ENCODE results near the gene ST14.
"Not testable (repeated sequence)": the region's sequence is repeated elsewhere in the genome, so short reads cannot be mapped to it uniquely, and the experiment has no call there.

Gene ST14

DNA sequence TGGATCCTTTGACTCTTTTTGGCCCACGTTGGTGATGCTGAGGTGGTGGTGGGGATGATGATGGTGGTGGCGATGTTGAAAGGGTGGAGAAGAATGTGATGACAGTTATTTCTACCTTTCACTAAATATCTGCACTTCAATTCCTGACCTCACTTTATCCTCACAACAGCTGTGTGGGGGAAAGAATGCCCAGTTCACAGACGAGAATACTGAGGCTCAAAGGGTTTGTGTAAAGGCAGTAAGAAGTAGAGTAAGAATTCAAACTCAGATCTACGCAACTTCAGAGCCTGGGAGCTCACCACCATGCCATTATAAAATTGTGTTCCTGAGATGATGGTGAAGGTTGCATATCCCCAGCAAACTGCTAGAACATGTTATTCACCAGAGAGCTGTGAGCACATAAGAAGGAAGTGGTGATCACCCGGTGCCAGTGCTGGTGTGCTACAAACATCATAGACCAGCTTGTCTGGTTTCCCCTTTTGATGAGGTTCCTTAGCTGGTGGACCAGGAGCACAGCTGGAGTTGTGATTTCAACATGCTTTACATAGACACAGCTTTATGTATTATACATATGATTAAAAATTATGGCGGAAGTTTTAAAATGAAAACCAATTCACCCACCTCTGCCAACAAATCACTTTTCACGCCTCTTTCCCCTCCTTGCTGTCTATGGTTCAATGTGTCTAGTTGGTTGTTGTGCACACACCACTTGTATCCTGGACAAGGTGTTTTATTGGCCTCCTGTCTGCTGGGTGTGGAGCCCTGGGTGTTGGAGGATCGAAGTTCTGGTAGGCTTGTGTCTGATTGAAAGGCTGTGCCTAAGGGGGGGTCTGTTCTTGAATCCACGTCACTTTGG, 6.2 kb downstream of the ST14 start:
- DNase-seq = no peak

DNA sequence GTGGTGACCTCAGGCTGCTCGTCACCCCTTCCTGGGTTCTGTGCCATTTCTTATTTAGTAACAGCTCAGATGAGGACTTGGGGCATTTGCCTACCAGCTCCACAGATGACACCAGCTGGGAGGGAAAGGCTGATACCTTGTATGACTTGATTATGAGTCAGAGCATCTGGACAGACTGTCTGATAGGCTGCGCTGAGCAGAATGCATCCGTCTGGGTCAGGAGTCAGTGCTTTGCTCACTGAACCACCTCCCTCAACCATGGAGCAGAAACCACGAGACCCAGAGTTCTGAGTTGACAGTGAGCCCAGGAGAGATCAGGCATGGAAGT, 6.8 kb downstream of the ST14 start:
- no peak for DNase-seq

DNA sequence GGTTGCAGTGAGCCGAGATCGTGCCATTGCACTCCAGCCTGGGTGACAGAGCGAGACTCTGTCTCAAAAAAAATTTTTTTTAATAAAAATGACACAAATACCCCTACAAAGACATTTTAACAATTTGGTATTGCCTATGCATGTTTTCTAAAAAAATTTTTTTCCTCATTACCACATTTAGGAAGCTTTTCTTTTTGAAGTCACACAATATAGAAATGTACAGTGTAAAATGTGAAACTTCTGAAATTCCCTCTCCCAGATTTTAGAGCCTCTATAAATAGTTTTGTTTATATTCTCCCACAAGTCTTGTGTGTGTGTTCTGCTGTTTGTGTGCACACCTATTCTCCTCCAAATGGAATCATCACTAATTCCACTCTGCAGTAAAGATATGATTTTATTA, 7.6 kb downstream of the ST14 start:
- DNase-seq = no peak

DNA sequence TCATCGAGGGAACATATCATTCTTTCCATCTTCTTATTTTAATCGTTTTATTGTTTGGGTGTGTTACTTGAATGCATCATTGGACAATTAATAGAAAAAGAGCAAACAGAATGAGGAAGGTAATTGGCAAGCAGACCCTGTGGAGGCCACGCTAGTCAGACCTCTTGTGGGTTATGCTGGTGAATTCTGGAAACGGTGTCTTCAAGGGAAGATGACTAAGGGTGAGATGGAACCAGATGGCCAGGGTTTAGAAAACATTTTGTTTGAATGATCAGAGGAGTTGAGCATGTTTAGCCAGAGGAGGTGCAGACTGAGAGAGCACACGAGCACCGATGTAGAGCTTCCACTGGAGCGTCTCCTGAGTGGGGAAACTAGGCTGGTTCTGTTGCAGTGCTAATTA, 8.5 kb downstream of the ST14 start:
- DNase-seq = no peak

DNA sequence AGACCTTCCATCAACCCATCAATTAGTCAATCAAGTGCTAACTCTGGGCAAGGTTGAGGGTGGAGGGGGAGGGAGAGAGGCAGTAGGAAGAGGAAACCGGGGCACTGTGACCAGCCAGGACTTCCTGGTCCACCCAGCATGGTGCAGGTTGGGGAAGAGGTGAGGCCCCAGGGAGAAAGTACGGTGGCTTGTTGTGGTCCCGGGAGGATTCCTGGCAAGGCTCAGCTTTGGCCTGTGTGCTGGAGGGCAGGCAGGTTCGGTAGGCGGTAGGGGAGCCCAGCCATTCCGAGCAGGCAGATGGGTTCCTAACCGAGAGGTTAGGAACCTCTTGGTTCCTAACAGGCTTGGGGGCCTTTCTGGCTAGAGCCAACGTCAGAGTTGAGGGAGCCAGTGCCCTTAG, 10.8 kb downstream of the ST14 start:
- DNase-seq = no peak

DNA sequence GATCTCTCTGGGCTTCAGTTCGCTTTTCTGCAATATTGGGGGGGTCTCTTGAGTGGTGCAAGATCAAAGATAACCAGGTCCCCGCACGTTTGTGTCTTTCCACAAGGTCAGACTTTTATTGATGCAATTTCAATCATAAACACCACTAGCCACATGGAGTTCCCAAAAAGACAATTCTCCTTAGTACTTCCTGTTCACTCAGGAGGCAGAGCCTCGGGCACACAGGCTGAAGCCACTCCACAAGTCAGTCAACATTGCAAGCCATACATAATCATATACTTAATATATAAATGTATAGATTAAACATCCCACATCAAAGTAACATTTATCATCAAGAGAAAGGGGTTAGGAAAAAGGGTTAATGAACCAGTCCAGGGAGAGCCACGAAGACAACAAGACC, 12.0 kb downstream of the ST14 start:
- DNase-seq = no peak

DNA sequence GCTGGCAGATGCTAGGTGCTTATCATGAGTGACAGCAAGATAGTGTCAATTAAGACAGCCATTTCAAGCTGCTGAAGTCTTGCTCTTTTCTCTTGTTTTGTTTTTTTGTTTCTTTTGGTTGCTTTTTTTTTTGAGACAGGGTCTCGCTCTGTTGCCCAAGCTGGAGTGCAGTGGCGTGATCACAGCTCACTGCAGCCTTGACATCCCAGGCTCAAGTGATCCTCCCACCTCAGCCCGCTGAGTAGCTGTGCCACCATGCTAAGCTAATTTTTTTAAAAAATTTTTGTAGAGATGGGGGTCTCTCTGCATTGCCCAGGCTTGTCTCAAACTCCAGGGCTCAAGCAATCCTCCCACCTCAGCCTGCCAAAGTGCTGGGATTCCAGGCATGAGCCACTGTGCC, 12.4 kb downstream of the ST14 start:
- not testable (repeated sequence) for DNase-seq

DNA sequence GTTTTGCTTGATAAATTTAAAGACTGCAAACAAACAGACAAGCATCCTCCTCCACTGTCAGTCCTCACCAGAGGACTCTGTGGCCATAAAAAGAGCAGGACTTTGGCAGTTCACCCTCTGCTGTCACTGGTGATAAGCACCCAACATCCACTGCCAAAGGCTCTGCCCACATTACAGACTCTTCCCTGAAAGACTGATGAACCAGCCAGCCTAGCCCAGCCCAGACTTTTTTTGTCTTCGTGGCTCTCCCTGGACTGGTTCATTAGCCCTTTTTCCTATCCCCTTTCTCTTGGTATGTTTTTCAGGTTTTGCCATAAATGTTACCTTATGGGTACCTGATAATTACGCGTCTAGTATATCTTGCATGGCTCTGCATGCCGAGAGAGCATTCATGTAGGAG, 15.1 kb downstream of the ST14 start:
- DNase-seq = no peak

DNA sequence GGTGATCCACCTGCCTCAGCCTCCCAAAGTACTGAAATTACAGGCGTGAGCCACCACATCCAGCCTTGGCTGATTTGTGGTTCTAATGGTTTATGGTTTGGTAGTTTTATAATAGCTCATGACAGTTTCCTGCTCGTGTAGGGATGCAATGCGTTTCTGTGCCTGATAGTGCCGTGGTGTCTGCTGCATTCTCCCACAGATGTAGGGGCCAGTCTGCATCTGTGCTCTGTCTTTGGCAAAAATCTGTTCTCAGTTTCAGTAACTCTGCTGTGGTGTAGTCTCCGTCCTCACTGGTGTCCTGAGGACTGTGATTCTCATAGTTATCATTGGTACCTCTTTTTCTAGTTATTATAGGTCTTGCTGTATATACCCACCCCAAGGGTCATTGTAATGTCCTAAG, 16.3 kb downstream of the ST14 start:
- DNase-seq = no peak

DNA sequence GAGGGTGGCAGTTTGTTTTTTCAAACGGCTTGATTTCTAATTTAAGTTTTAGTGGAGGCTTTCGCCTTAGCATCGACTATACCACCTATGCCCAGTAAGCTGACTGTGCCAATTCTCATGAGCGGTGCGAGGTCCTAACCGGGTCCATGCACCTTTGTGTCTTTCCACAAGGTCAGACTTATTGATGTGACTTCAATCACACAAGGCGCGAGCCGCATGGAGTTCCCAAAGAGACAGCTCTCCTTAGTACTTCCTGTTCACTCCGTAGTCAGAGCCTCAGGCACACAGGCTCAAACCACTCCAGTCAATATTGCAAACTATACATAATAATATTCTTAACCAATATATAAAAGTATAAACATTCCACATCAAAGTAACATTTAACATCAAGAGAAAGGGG, 18.2 kb downstream of the ST14 start:
- no peak for DNase-seq

DNA sequence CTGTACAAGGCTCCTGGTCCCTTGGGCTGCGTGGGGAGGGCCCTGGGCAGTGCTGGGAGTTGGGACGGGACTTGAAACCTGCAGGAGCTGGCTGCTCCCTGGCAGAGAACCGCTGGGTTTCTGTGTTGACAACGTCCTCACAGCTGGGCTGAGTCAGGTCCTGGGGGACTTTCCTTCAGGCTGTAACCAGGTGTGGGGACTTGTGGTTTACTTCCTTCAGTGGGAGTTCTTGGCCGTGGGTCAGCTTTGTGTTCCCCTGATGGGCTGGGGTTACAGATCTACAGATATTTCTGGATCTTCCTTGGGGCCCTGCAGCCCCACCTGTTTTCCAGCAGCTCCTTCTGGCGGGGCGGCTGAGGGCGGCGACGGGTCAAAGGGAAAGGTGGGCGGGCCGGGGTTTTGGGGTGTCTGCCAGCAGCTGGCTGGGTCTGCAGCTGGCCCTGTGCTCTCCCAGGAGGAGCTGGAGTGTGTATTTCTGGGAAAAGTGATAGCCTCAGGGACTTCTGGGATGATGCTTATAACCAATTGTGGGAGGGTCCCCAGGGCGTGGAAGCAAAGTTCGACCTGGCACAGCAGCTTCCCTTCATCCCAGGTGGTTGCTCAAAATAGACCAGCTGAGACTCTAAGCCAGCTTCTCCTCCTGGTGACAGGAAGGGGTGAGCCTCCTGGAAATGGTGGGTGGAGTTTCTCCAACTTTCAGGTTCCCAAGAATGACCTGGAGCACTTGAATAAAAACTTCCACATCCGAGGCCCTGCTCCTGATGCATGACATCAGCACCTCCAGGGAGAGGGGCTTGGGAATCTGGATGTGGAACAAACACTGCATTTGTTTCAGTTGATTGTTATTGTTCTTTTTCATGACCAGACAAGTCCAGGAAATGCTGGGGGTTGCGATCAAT, 19.1 kb downstream of the ST14 start:
- DNase-seq = no peak

DNA sequence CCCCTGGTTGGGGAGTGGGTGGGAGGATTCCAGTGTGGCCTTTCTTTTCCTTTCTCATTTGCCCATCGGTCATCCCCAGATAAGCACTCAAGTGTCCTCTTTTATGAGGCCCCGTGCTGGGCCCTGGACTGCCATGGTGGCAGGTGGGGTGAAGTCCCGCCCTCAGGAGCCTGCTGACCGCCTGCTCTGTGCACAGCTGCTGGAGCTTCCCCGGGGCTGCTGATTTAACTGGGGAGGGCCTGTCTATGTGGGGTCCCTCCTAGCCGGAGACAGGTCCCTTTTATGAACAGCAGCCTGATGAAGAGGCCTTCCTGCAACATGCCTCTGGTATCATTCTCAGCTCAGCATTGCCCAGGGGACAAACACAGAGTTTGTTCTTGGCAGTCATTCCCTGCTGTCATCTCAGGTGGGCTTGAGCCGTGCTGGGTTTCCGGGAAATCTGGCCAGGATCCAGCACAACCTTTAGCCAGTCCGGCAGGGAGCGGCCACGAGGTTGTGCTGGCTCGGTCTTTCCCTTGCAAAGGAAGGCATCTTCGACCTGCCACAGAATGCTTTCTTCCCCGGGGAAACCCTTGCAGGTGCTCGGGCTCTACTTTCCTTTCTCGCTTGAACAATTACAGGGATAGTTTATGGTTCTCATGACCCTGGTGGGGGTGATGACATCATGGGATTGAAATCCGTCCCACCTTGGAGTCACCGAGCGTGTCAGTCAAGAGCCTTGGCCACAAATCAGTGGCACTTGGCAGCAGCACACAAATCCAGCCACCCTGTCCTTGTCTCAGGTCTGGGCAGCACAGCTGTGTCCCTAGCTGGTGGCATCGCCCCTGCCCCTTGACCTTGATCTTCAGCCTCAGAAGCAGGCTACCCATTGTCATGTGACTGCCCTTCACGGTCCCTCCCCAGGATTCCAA, 20.1 kb downstream of the ST14 start:
- no peak for DNase-seq

DNA sequence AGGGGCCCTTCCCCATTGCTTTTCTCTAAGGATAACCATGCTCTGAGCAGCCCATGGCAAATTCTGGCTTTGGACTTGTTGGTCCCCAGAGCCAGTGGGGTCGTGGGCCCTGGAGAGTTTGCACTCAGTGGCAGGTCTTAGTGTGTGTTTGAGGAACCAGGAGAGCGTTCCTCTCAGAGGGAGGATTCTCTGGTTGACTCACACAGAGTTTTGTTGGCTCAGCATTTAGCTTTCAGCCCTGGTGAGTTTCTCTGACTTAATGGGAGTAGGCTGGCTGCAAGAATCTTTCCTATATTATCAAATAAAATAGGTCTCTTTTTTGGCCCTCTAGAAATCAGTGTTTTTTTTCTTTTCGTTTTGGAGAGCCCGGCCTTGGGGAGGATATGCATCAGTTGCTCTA, 20.9 kb downstream of the ST14 start:
- no peak for DNase-seq

DNA sequence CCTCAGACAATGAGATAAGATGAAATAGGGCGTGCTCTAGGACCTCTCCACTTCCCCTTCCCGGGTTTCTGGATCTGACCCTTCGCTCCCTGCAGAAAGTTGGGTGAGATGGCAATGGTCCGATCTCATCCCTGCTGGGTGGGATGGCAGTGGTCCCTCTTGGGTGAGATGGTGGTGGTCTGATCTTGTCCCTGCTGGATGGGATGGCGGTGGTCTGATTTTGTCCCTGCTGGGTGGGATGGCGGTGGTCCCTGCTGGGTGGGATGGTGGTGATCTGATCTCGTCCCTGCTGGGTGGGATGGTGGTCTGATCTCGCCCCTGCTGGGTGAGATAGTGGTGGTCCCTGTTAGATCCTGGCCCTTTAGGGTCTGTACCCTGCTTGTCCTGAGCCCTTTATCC, 21.3 kb downstream of the ST14 start:
- DNase-seq = no peak

DNA sequence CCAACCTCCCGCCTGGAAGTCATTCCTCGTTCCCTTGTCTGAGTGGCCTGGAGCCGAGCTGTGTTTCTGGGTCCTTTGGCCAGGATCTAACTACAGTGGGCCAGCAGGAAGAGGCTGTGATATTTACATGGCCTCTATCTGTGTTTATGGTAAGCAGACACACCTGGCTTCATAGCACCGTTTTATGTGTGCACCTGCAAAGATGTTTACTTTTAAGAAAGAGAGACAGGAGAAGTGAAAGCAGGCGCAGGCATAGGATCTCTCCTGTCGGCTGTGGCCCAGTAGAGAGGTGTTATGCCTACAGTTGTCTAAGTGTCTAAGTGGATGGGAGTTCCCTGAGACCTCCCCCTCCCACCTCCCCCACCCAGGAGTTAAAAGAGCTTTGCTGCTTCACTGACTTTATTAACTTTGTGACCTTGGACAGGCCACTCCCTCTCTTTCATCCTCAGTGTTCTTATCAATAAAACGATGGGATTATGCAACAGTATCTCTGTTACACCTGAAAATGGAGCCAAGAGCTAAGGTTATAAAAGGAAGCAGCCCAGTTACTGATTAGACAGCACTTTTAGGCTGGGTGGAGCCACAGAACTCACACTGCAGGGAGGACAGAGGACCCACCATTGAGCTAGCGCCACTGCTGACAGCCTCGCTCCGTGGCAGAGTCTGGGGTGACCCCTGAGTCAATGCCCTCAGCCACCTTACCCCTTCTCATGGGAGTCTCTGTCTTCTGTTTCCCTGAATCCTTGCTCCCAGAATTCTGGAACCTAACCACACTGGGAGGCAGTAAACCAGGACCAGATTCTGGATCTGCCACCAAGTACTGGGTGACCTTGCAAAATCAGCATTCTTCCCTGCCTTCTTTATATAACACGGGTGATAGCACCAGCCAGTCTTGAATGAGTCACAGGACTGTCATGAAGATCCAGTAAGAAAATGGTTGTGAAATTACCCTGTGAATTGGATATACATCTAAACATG, 22.0 kb downstream of the ST14 start:
- no peak for DNase-seq

DNA sequence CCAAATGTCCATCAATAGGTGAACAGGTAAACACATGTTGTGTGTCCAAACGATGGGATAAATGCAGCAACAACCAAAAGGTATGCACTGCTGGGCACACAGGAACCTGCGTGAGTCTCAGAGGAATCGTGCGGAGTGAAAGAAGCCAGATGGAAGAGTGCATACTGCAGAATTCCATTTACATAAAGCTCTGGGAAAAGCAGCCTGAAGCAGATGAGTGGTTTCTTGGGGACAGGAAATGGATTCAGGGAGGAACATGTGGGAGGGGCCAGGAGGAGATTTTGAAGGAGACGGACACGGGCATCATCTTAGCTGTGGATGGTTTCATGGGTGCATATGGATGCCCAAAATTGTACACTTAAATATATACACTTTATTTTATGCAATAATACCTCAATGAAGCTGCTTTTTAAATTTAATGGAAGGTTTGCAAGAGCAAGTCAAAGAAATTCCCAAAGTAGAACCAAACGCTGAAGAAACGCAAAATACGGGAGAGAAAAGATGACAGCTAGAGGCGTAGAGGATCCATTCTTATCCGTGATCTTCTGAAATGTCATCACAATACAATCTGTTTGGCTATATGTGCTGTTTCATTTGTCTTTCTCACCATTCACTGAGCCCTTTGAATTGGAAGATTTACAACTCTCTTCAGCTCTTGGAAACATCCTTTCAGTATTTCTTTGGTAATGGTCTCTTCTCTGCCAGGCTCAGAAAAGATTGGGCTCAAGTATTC, 24.5 kb downstream of the ST14 start:
- no peak for DNase-seq

DNA sequence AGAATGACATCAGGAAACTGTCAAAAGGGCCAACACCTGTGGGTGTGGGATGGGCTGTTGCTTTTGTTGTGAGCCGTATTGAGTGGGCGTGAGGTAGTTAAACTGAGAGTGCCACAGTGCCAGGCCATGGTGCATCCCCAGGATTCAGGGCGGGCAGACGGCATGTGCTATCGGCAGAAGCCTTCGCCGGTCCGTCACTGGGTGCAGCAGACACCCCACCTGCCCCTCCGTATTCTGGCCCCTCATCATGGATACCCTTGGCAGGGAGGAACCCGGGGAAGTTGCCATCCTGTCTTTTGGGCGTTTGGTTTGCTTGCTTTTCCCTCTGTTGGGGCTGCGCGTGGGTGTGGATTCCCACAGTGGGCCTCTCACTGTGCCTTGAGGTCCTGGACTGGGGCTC, 27.5 kb downstream of the ST14 start:
- no peak for DNase-seq

DNA sequence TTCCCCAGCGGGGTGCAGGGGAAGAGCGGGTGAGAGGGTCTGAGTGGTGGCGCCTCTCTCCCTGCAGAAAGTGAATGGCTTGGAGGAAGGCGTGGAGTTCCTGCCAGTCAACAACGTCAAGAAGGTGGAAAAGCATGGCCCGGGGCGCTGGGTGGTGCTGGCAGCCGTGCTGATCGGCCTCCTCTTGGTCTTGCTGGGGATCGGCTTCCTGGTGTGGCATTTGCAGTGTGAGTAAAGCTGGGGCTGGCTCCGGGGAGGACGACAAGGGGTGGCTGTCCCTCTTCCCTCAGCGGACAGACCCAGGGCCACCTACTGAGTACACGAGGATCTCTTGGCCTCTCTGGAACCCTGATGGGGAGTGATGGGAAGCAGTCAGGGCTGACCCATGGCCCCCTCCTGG, 28.5 kb downstream of the ST14 start:
- DNase-seq = no peak

DNA sequence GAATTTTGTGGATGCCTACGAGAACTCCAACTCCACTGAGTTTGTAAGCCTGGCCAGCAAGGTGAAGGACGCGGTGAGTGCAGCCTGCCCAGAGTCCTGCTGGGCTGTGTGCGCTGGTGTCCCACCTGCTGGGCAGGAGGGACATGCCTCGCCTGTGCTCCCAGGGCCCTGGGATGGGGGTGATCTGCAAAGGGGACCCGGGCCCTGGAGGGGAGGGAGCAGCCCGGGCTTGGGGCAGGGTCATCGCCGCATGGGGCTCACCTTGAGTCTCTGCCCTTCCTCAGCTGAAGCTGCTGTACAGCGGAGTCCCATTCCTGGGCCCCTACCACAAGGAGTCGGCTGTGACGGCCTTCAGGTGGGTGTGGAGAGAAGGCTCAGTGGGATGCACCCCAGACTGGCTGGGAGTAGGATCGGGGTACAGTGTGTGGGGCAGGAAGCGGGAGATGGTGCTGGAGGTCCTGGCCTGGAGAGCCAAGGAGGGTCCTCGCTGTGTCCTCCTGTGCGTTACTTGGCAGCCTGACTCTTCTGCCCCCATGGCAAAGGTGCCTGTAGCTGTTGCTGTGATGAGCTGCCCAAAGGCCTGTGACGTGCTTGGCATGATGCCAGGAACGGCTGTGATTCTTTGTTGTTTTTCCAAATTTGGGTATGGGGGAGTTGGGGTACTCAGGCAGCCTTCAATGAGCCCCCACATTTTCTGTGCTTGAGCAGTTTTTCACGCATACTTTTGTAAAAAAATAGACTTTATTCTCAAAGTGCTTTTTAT, 29.2 kb downstream of the ST14 start:
- DNase-seq = no peak

DNA sequence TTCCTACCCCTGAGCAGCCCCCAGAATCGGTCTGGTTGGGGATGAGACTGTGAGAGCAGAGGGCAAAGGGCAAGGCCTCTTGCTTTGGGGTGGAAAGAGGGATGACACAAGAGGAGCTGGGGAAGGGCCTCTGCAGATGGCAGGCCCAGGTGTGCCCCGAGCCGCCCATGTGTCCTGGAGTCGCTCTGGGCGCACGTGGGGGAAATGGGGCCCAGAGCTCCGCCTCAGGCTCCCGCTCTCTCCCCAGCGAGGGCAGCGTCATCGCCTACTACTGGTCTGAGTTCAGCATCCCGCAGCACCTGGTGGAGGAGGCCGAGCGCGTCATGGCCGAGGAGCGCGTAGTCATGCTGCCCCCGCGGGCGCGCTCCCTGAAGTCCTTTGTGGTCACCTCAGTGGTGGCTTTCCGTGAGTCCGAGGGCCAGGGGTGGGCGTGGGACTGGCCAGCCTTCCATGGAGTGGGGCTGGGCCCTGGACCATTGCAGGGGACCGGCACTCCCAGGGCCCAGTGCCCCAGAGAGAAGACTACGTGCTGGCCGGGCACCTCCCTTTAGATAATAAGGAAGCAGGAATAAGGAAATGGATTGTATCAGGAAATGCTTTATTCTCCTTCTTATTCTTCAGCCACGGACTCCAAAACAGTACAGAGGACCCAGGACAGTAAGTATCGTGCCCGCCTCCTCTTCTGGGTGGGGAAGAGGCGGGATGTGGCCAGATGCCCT, 30.1 kb downstream of the ST14 start:
- no peak for DNase-seq
